K562 (cell line): ENCODE results near the gene WAS. TPM values are rescaled to one million over a fixed set of nuclear protein-coding genes. Genes with fewer than 3 reads are reported as not detected.

Experiments
- CBX3 ChIP-seq, 2 experiments: IDR thresholded peaks; 1 replicate in 1 of 2; 2 replicates in 1 of 2; pipeline ENCODE4 v1.6.1; 2012; ENCODE audit warnings: inconsistent platforms in 2 of 2, low read length in 2 of 2, borderline replicate concordance in 1 of 2, control low read depth in 1 of 2
- DIDO1 ChIP-seq: fragments of 450-650 bp; IDR thresholded peaks from 2 replicates; pipeline ENCODE4 v1.6.1; 2016; ENCODE audit warnings: low read depth, missing biosample characterization, missing genetic modification characterization
- EP400 ChIP-seq: fragments of 450-650 bp; IDR thresholded peaks from 2 replicates; pipeline ENCODE4 v1.6.1; 2017; ENCODE audit warnings: antibody characterized with exemption, mild to moderate bottlenecking, moderate library complexity
- FOXJ3 ChIP-seq: sonication (generic); formaldehyde crosslinking; IDR thresholded peaks from 2 replicates; pipeline ENCODE4 v1.4.0; 2020; ENCODE audit warnings: mild to moderate bottlenecking, missing genetic modification reagents
- FOXP1 ChIP-seq: sonication (generic); formaldehyde crosslinking; IDR thresholded peaks from 2 replicates; pipeline ENCODE4 v1.8.0; 2022; ENCODE audit warnings: mild to moderate bottlenecking, missing genetic modification reagents
- MEF2D ChIP-seq: conservative IDR thresholded peaks from 2 replicates; pipeline ENCODE4 v1.6.1; 2016; ENCODE audit warnings: low read depth, missing genetic modification characterization, missing compliant biosample characterization
- NFIC ChIP-seq: fragments of 450-650 bp; IDR thresholded peaks from 2 replicates; pipeline ENCODE4 v1.6.1; 2017; ENCODE audit warnings: mild to moderate bottlenecking, inconsistent platforms
- NR2F6 ChIP-seq: fragments of 450-650 bp; formaldehyde crosslinking; IDR thresholded peaks from 2 replicates; pipeline ENCODE4 v1.4.0; 2020; ENCODE audit warnings: mild to moderate bottlenecking
- NRF1 ChIP-seq, 2 experiments: fragments of 450-650 bp; IDR thresholded peaks in 1 of 2; conservative IDR thresholded peaks in 1 of 2; 2 replicates each; pipeline ENCODE4 v1.6.1; 2014; ENCODE audit warnings: mild to moderate bottlenecking in 2 of 2
- PHB ChIP-seq: fragments of 250-450 bp; sonication (Bioruptor Pico); IDR thresholded peaks from 2 replicates; pipeline ENCODE4 v1.5.0; 2021
- PYGO2 ChIP-seq: fragments of 450-650 bp; IDR thresholded peaks from 2 replicates; pipeline ENCODE4 v1.6.1; 2016; ENCODE audit warnings: mild to moderate bottlenecking, missing genetic modification characterization, moderate library complexity, missing compliant biosample characterization
- REST ChIP-seq, 2 experiments: fragments of 450-650 bp; formaldehyde crosslinking in 1 of 2; IDR thresholded peaks; 2 replicates each; pipeline versions ENCODE4 v1.4.0 to v1.6.1; 2014 to 2020; ENCODE audit warnings: mild to moderate bottlenecking in 2 of 2, borderline replicate concordance in 1 of 2, low read depth in 1 of 2
- SIRT6 ChIP-seq: IDR thresholded peaks from one replicate; pipeline ENCODE4 v1.6.1; 2012; ENCODE audit warnings: low read depth, mild to moderate bottlenecking, control low read depth, inconsistent platforms, low read length, moderate library complexity
- SMAD4 ChIP-seq: fragments of 250-450 bp; sonication (Bioruptor Pico); conservative IDR thresholded peaks from 2 replicates; pipeline ENCODE4 v1.8.0; 2021; ENCODE audit warnings: inconsistent platforms, mild to moderate bottlenecking, moderate library complexity
- XRCC3 ChIP-seq: fragments of 450-650 bp; IDR thresholded peaks from 2 replicates; pipeline ENCODE4 v1.6.1; 2017; ENCODE audit warnings: mild to moderate bottlenecking, moderate library complexity
- ZBTB33 ChIP-seq: sonication (generic); formaldehyde crosslinking; IDR thresholded peaks from 2 replicates; pipeline ENCODE4 v1.8.1; 2023; ENCODE audit warnings: mild to moderate bottlenecking, missing genetic modification reagents
- ZNF224 ChIP-seq: sonication (generic); formaldehyde crosslinking; IDR thresholded peaks from 2 replicates; pipeline ENCODE4 v1.8.0; 2022; ENCODE audit warnings: mild to moderate bottlenecking, missing genetic modification reagents
- ZNF23 ChIP-seq: fragments of 250-450 bp; sonication (Bioruptor Pico); IDR thresholded peaks from 2 replicates; pipeline ENCODE4 v1.4.0; 2020; ENCODE audit warnings: mild to moderate bottlenecking
- ZNF384 ChIP-seq: IDR thresholded peaks from 2 replicates; pipeline ENCODE4 v1.6.1; 2012; ENCODE audit warnings: low read depth, low read length, improper control_type of control experiment
- ZSCAN29 ChIP-seq: fragments of 450-650 bp; IDR thresholded peaks from 2 replicates; pipeline ENCODE4 v1.6.1; 2017
- polyA plus RNA-seq, 8 experiments: library from polyadenylated mRNA; depleted of rRNA in 4 of 8; stranded (reverse) in 5 of 8; unstranded in 3 of 8; fragments of >200 nt; fragmentation: Nextera tagmentation in 2 of 8; fragmentation: Illumina TruSeq in 1 of 8; extraction: Ambion mirVana in 2 of 8; extraction: Trizol in 1 of 8; gene quantifications; 2 replicates each; pipeline versions ENCODE4 v1.2.1 to v1.2.3, GENCODE V29; 2011 to 2014; ENCODE audit warnings: inconsistent platforms in 1 of 8, missing spikeins in 1 of 8
- total RNA-seq, 7 experiments: library from RNA; depleted of rRNA in 6 of 7; stranded (reverse); fragments of >200 nt in 6 of 7; fragmentation: Illumina TruSeq in 2 of 7; extraction: Trizol in 2 of 7; gene quantifications; 2 replicates each; pipeline versions ENCODE4 v1.2.1 to v1.2.3, GENCODE V29; 2011 to 2021; ENCODE audit warnings: low replicate concordance in 1 of 7

WAS gene
- total and polyA plus RNA-seq, 9 of the 15 experiments (the other 6 are each of a cell fraction or from before 2014, with no cell fraction given) = 0.11 to 16.1 (median 3.8) TPM

- no peak for TF ChIP-seq ZBTB33
- TF ChIP-seq DIDO1 (tag) = no peak
- TF ChIP-seq ZNF224 (CRISPR knock-in tag) = no peak
- peak; percentile 83 for TF ChIP-seq EP400
- no peak for TF ChIP-seq FOXP1 (CRISPR knock-in tag)
- TF ChIP-seq ZSCAN29 = peak; percentile 67; the same call in 1 of the 2 replicates
- no peak for TF ChIP-seq ZNF23 (CRISPR knock-in tag)
- TF ChIP-seq MEF2D (tag) = no peak
- peak; percentile 81 for TF ChIP-seq SMAD4 (CRISPR knock-in tag)
- TF ChIP-seq ZNF384 = no peak
- no peak for TF ChIP-seq SIRT6
- TF ChIP-seq NR2F6 (CRISPR knock-in tag) = no peak
- TF ChIP-seq CBX3 (IDR thresholded peaks at IDR 0.05; ENCODE audit: borderline replicate concordance in 1 of 2, low read length in 2 of 2) = no peak
- TF ChIP-seq NRF1 (conservative IDR thresholded peaks at IDR 0.05 in 1 of 2, IDR thresholded peaks at IDR 0.05 in 1 of 2) = peak; percentile 92 to 93
- TF ChIP-seq FOXJ3 = no peak
- TF ChIP-seq NFIC = no peak; the same call in none of the 2 replicates
- no peak for TF ChIP-seq XRCC3
- no peak for TF ChIP-seq PYGO2 (tag)
- no peak for TF ChIP-seq REST (IDR thresholded peaks at IDR 0.05; ENCODE audit: borderline replicate concordance)
- TF ChIP-seq REST (CRISPR knock-in tag; IDR thresholded peaks at IDR 0.05; ENCODE audit: low read depth) = no peak
- TF ChIP-seq PHB = no peak
Measured at GRCh38 chrX:48737213-48737938, 53.8 kb downstream of the WAS start (continued).
